Breast epithelium (tissue), 3 donors: Measurements from ENCODE around the gene TBC1D30.

Experiments used
- POLR2A ChIP-seq: fragments of 450-650 bp; IDR thresholded peaks from one replicate; pipeline ENCODE4 v1.6.1; 2016; ENCODE audit warnings: antibody characterized with exemption, mild to moderate bottlenecking, moderate library complexity
- POLR2AphosphoS5 ChIP-seq, 3 donors: sonication (generic); formaldehyde crosslinking; IDR thresholded peaks; one replicate each; pipeline ENCODE4 v1.6.1; 2017; ENCODE audit warnings: antibody characterized with exemption in 3 of 3
- TF ChIP-seq, protein P1 (sequence below), 3 donors: fragments of 450-650 bp; IDR thresholded peaks; one replicate each; pipeline ENCODE4 v1.5.1; 2016 to 2017; ENCODE audit warnings: antibody characterized with exemption in 3 of 3, mild to moderate bottlenecking in 3 of 3, moderate library complexity in 3 of 3

DNA sequence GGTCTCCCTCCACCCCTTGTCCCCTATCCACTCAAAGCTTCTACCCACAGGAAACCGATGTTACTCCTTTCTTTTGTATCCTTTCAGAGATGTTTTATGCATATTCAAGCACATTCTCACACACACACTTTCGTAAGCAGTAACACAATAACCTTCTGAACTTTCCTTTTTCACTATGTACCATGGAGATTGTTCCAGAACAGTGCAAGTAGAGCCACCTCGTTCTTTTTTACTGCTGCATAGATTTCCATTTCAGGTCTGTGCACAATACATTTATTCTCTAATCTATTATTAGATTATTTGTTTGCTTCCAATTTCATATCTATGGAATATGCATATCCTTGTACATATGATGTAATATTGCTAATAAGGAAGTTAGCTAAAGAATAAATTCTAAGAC, 60.3 kb downstream of the TBC1D30 start:
- TF ChIP-seq, protein P1, sequence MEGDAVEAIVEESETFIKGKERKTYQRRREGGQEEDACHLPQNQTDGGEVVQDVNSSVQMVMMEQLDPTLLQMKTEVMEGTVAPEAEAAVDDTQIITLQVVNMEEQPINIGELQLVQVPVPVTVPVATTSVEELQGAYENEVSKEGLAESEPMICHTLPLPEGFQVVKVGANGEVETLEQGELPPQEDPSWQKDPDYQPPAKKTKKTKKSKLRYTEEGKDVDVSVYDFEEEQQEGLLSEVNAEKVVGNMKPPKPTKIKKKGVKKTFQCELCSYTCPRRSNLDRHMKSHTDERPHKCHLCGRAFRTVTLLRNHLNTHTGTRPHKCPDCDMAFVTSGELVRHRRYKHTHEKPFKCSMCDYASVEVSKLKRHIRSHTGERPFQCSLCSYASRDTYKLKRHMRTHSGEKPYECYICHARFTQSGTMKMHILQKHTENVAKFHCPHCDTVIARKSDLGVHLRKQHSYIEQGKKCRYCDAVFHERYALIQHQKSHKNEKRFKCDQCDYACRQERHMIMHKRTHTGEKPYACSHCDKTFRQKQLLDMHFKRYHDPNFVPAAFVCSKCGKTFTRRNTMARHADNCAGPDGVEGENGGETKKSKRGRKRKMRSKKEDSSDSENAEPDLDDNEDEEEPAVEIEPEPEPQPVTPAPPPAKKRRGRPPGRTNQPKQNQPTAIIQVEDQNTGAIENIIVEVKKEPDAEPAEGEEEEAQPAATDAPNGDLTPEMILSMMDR (IDR thresholded peaks at IDR 0.05): no peak
- no peak for TF ChIP-seq POLR2AphosphoS5 (IDR thresholded peaks at IDR 0.05)
- no peak for TF ChIP-seq POLR2A
